NCI-H748 (cell line): Measurements from ENCODE around the gene LGI2.

Experiments
- DNase-seq: peaks from one replicate; lab custom pipeline; 2025; ENCODE audit not compliant: unreplicated experiment; lab: John Stamatoyannopoulos, UW

Gene LGI2

GRCh38 chr4:24968278-24968677 lies 62.5 kb downstream of the LGI2 start:
- no peak for DNase-seq

GRCh38 chr4:24967346-24967745 lies 63.4 kb downstream of the LGI2 start:
- no peak for DNase-seq

DNA sequence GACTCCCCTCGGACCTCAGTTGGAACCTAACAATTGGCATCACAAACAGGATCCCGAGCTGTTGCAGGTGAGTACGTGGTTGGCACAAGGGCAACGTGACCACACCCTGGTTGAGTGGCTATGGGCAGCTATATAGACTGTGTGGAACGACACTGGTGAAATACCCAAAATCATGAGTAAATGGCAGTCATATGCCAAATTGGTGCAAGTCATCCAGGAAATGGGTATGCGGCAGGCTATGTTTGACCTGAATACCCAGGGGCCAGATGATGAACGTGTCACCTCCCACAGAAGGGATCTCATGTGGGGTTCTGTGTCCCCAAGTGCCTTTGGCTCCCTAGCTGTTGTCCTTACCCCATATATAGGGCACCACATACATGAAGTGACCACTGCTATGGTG lies 64.7 kb downstream of the LGI2 start:
- DNase-seq: no peak

GRCh38 chr4:24965627-24966026 lies 65.1 kb downstream of the LGI2 start:
- peak; percentile 1 for DNase-seq

GRCh38 chr4:24963277-24963676 lies 67.5 kb downstream of the LGI2 start:
- no peak for DNase-seq

DNA sequence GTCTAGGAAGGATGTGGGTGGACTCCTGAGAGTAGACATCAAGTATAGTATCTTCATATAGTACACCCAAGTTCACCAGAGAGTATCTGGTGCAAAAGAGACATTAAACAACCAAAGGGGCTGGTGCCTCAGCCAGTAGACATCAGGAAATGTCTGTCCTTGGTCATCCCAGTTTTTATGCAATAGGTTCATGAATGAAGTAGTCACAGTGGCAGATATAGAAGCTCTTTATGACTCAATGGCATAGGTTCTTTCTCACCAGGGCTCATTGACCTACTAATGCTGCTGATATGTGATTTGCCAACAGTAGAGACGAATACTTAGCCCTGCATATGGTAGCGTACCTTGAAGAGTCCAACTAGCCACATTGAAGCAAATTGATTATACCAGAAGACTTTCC lies 72.9 kb downstream of the LGI2 start:
- DNase-seq: no peak

- DNase-seq: no peak
These were observed 74.0 kb downstream of the LGI2 start for GRCh38 chr4:24956763-24957162.

- no peak for DNase-seq
These were observed 74.7 kb downstream of the LGI2 start for GRCh38 chr4:24956091-24956490.

DNA sequence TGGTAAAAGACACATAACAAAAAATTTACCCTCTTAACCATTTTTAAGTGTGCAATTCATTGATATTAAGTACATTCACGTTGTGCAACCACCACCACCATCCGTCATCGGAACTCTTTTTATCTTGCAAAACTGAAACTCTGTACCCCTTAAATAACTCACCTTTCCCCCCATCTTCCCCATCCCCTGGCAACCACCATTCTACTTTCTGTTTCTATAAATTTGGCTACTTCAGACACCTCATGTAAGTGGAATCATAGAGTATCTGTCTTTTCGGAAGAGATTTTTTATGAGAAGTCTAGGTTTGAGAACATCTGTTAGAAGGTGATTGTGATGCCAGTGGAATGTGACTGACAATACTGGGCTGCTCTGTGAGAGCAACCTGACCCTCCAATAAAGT lies 78.1 kb downstream of the LGI2 start:
- DNase-seq: no peak

DNA sequence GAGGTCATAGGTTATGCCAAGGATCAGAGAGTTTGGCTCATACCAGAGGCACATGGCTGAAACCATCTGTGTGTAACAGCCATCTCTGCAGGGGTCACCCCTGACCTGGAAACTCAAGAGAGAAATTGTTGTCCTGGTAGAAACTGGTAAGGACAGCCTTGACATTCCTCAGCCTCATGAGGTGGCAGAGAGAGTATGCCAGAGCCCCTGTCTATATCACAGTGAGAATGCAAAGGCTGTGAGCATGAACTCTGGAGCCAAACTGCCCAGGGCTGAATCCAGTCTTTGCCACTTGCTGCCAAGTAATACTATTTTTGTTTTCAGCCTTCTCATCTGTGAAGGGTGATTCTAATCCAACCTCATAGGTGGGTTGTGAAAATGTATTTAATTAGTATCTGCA lies 80.8 kb downstream of the LGI2 start:
- no peak for DNase-seq
